ENCODE measurements around the gene ERICH6B.

ERICH6B gene

GRCh38 chr13:45518525-45519245 is 96.9 kb downstream of the ERICH6B start:
- Histone ChIP-seq H3K14ac (ENCODE audit: low read length) (no peak overlapping the region), H3K79me1 (ENCODE audit: low read depth, low read length) (peaks cover 2% of the 10 kb centered on the region), H3K4me2 (ENCODE audit: insufficient read depth, low read length, poor library complexity, severe bottlenecking) (no peak overlapping the region), H4K8ac (ENCODE audit: low read depth, low read length) (no peak overlapping the region), H2AK5ac (ENCODE audit: low read depth, low read length) (no peak overlapping the region), H3K4me3 (ENCODE audit: low read length in 2 of 2) (no peak overlapping the region), H3K9me3 (replicated peaks in 1 of 2; ENCODE audit: control insufficient read depth in 2 of 2, insufficient read depth in 1 of 2, low read depth in 1 of 2, low read length in 2 of 2) (no peaks in the 10 kb centered on the region), H2BK120ac (ENCODE audit: low read depth, low read length) (no peak overlapping the region), H3K18ac (ENCODE audit: low read length) (no peak overlapping the region), H3K4me1 (ENCODE audit: control insufficient read depth in 2 of 2, insufficient read depth in 1 of 2, low read depth in 1 of 2, low read length in 2 of 2) (no peaks in the 10 kb centered on the region), H3K23ac (ENCODE audit: low read depth, low read length, poor library complexity) (no peak overlapping the region), H3K27ac (replicated peaks; ENCODE audit: low read length) (no peak overlapping the region), H2BK15ac (ENCODE audit: low read length) (no peak overlapping the region), H3K4ac (ENCODE audit: low read length) (no peak overlapping the region), H2BK12ac (ENCODE audit: low read length) (no peak overlapping the region), H3K9ac (ENCODE audit: low read depth, low read length, poor library complexity) (no peak overlapping the region), H3K36me3 (replicated peaks in 1 of 2; ENCODE audit: control insufficient read depth in 2 of 2, insufficient read depth in 2 of 2, low read length in 2 of 2) (peaks cover 8 to 83% of the 10 kb centered on the region in 2 donors), H2AFZ (ENCODE audit: low read length) (no peak overlapping the region), H2BK5ac (ENCODE audit: low read length) (no peak overlapping the region), H4K91ac (ENCODE audit: low read depth, low read length, poor library complexity) (no peak overlapping the region), H3K27me3 (ENCODE audit: control insufficient read depth in 3 of 3, insufficient read depth in 3 of 3, low read depth in 1 of 3, low read length in 3 of 3) (no peaks in the 10 kb centered on the region)
- DNase-seq (ENCODE audit: low spot score), result no peak
- no CpG with 5 or more reads among the region's 4 CpGs for WGBS, 2 donors (ENCODE audit: extremely low coverage in 2 of 2, insufficient read length in 2 of 2, insufficient replicate concordance in 1 of 2)

GRCh38 chr13:45516757-45517156 is 98.8 kb downstream of the ERICH6B start:
- H3K36me3 ChIP-seq (replicated peaks in 1 of 2; ENCODE audit: control insufficient read depth in 2 of 2, insufficient read depth in 2 of 2, low read length in 2 of 2), result peaks cover 10 to 84% of the 10 kb centered on the region in 2 donors
- no peak overlapping the region for H3K23ac ChIP-seq (ENCODE audit: low read depth, low read length, poor library complexity)
- no peak overlapping the region for H3K27ac ChIP-seq (replicated peaks; ENCODE audit: low read length)
- H2AK5ac ChIP-seq (ENCODE audit: low read depth, low read length), result no peak overlapping the region
- H3K9ac ChIP-seq (ENCODE audit: low read depth, low read length, poor library complexity), result no peak overlapping the region
- no peak overlapping the region for H3K4me3 ChIP-seq (ENCODE audit: low read length in 2 of 2)
- H3K27me3 ChIP-seq (ENCODE audit: control insufficient read depth in 3 of 3, insufficient read depth in 3 of 3, low read depth in 1 of 3, low read length in 3 of 3), result no peaks in the 10 kb centered on the region
- H3K4me1 ChIP-seq (ENCODE audit: control insufficient read depth in 2 of 2, insufficient read depth in 1 of 2, low read depth in 1 of 2, low read length in 2 of 2), result no peaks in the 10 kb centered on the region
- H3K14ac ChIP-seq (ENCODE audit: low read length), result no peak overlapping the region
- no peak overlapping the region for H2BK12ac ChIP-seq (ENCODE audit: low read length)
- no peak overlapping the region for H4K91ac ChIP-seq (ENCODE audit: low read depth, low read length, poor library complexity)
- H2BK5ac ChIP-seq (ENCODE audit: low read length), result no peak overlapping the region
- no peak overlapping the region for H2BK15ac ChIP-seq (ENCODE audit: low read length)
- no peaks in the 10 kb centered on the region for H3K79me1 ChIP-seq (ENCODE audit: low read depth, low read length)
- no peak overlapping the region for H3K18ac ChIP-seq (ENCODE audit: low read length)
- no CpG with 5 or more reads among the region's 2 CpGs for WGBS, 2 donors (ENCODE audit: extremely low coverage in 2 of 2, insufficient read length in 2 of 2, insufficient replicate concordance in 1 of 2)
- H2BK120ac ChIP-seq (ENCODE audit: low read depth, low read length), result no peak overlapping the region
- no peak overlapping the region for H4K8ac ChIP-seq (ENCODE audit: low read depth, low read length)
- H3K4me2 ChIP-seq (ENCODE audit: insufficient read depth, low read length, poor library complexity, severe bottlenecking), result no peak overlapping the region
- H2AFZ ChIP-seq (ENCODE audit: low read length), result no peak overlapping the region
- no peak overlapping the region for H3K4ac ChIP-seq (ENCODE audit: low read length)
- H3K9me3 ChIP-seq (replicated peaks in 1 of 2; ENCODE audit: control insufficient read depth in 2 of 2, insufficient read depth in 1 of 2, low read depth in 1 of 2, low read length in 2 of 2), result no peaks in the 10 kb centered on the region
- DNase-seq (ENCODE audit: low spot score), result no peak

GRCh38 chr13:45512098-45512496 is 103.4 kb downstream of the ERICH6B start:
- H2BK5ac ChIP-seq (ENCODE audit: low read length), result no peak overlapping the region
- no peak overlapping the region for H3K14ac ChIP-seq (ENCODE audit: low read length)
- H4K91ac ChIP-seq (ENCODE audit: low read depth, low read length, poor library complexity), result no peak overlapping the region
- H3K4ac ChIP-seq (ENCODE audit: low read length), result no peak overlapping the region
- H3K4me3 ChIP-seq (ENCODE audit: low read length in 2 of 2), result no peak overlapping the region
- H2AK5ac ChIP-seq (ENCODE audit: low read depth, low read length), result no peak overlapping the region
- WGBS, 2 donors (ENCODE audit: extremely low coverage in 2 of 2, insufficient read length in 2 of 2, insufficient replicate concordance in 1 of 2), result no CpG with 5 or more reads among the region's 1 CpG
- H2BK120ac ChIP-seq (ENCODE audit: low read depth, low read length), result no peak overlapping the region
- no peaks in the 10 kb centered on the region for H3K79me1 ChIP-seq (ENCODE audit: low read depth, low read length)
- no peak overlapping the region for H3K23ac ChIP-seq (ENCODE audit: low read depth, low read length, poor library complexity)
- H3K18ac ChIP-seq (ENCODE audit: low read length), result no peak overlapping the region
- H3K27ac ChIP-seq (replicated peaks; ENCODE audit: low read length), result no peak overlapping the region
- H3K36me3 ChIP-seq (replicated peaks in 1 of 2; ENCODE audit: control insufficient read depth in 2 of 2, insufficient read depth in 2 of 2, low read length in 2 of 2), result peaks cover 7 to 82% of the 10 kb centered on the region in 2 donors
- no peaks in the 10 kb centered on the region for H3K27me3 ChIP-seq (ENCODE audit: control insufficient read depth in 3 of 3, insufficient read depth in 3 of 3, low read depth in 1 of 3, low read length in 3 of 3)
- no peak overlapping the region for H2BK15ac ChIP-seq (ENCODE audit: low read length)
- H3K9me3 ChIP-seq (replicated peaks in 1 of 2; ENCODE audit: control insufficient read depth in 2 of 2, insufficient read depth in 1 of 2, low read depth in 1 of 2, low read length in 2 of 2), result no peaks in the 10 kb centered on the region
- no peak overlapping the region for H2BK12ac ChIP-seq (ENCODE audit: low read length)
- no peak for DNase-seq (ENCODE audit: low spot score)
- no peak overlapping the region for H3K4me2 ChIP-seq (ENCODE audit: insufficient read depth, low read length, poor library complexity, severe bottlenecking)
- no peak overlapping the region for H3K9ac ChIP-seq (ENCODE audit: low read depth, low read length, poor library complexity)
- H3K4me1 ChIP-seq (ENCODE audit: control insufficient read depth in 2 of 2, insufficient read depth in 1 of 2, low read depth in 1 of 2, low read length in 2 of 2), result peaks cover 0 to 7% of the 10 kb centered on the region in 2 donors
- no peak overlapping the region for H4K8ac ChIP-seq (ENCODE audit: low read depth, low read length)
- H2AFZ ChIP-seq (ENCODE audit: low read length), result no peak overlapping the region

- no CpG with 5 or more reads among the region's 3 CpGs for WGBS, 2 donors (ENCODE audit: extremely low coverage in 2 of 2, insufficient read length in 2 of 2, insufficient replicate concordance in 1 of 2)
Observed at GRCh38 chr13:45511310-45512097, 104.0 kb downstream of the ERICH6B start.

More at GRCh38 chr13:45511310-45512097, 104.0 kb downstream of the ERICH6B start:
- DNase-seq (ENCODE audit: low spot score), result peak; percentile 69
- Histone ChIP-seq H3K4me2 (ENCODE audit: insufficient read depth, low read length, poor library complexity, severe bottlenecking) (no peak overlapping the region), H3K23ac (ENCODE audit: low read depth, low read length, poor library complexity) (no peak overlapping the region), H3K4me1 (ENCODE audit: control insufficient read depth in 2 of 2, insufficient read depth in 1 of 2, low read depth in 1 of 2, low read length in 2 of 2) (peaks cover 0 to 7% of the 10 kb centered on the region in 2 donors), H2BK12ac (ENCODE audit: low read length) (no peak overlapping the region), H3K36me3 (replicated peaks in 1 of 2; ENCODE audit: control insufficient read depth in 2 of 2, insufficient read depth in 2 of 2, low read length in 2 of 2) (peaks cover 10 to 82% of the 10 kb centered on the region in 2 donors), H3K27me3 (ENCODE audit: control insufficient read depth in 3 of 3, insufficient read depth in 3 of 3, low read depth in 1 of 3, low read length in 3 of 3) (no peaks in the 10 kb centered on the region), H4K8ac (ENCODE audit: low read depth, low read length) (no peak overlapping the region), H3K4ac (ENCODE audit: low read length) (no peak overlapping the region), H3K18ac (ENCODE audit: low read length) (no peak overlapping the region), H3K9me3 (replicated peaks in 1 of 2; ENCODE audit: control insufficient read depth in 2 of 2, insufficient read depth in 1 of 2, low read depth in 1 of 2, low read length in 2 of 2) (no peaks in the 10 kb centered on the region), H3K14ac (ENCODE audit: low read length) (no peak overlapping the region), H3K27ac (replicated peaks; ENCODE audit: low read length) (no peak overlapping the region), H2AK5ac (ENCODE audit: low read depth, low read length) (no peak overlapping the region), H2BK5ac (ENCODE audit: low read length) (no peak overlapping the region), H3K79me1 (ENCODE audit: low read depth, low read length) (no peaks in the 10 kb centered on the region), H2AFZ (ENCODE audit: low read length) (no peak overlapping the region), H3K4me3 (ENCODE audit: low read length in 2 of 2) (no peak overlapping the region), H3K9ac (ENCODE audit: low read depth, low read length, poor library complexity) (no peak overlapping the region), H4K91ac (ENCODE audit: low read depth, low read length, poor library complexity) (no peak overlapping the region), H2BK120ac (ENCODE audit: low read depth, low read length) (no peak overlapping the region), H2BK15ac (ENCODE audit: low read length) (no peak overlapping the region)
